ENCODE results near the gene HAGHL.

Gene HAGHL

DNA sequence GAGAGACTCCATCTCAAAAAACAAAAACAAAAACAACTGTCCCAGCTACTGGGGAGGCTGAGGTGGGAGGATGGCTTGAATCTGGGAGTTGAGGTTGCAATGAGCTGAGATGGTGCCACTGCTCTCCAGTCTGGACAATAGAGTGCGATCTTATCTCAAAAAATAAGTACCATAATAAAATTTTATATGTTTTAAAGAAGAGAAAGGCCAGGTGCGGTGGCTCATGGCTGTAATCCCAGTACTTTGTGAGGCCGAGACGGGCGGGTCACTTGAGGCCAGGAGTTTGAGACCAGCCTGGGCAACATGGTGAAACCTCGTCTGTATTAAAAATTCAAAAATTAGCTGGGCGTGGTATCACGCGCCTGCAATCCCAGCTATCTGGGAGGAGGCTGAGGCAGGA, 49.9 kb downstream of the HAGHL start:
- DNase-seq: no peak

DNA sequence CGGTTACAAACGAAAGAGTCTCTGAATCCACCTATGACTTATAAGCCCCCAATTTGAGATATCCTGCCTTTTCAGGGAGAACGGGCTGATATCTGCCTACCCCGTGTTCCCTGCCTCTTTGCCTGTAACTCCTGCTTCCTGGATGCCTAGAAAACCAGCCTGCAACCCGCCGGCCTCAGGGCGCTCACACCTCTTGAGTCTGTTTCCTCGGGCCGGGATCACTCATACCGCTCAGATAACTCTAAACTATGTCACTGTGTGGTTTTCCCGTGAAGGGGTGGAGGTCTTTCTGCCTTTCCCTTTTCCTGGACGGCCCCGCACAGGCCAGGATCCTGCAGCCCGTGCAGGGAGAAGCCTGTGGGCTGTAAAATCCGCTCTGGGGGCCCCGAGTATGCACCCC, 50.9 kb downstream of the HAGHL start:
- DNase-seq: no peak

DNA sequence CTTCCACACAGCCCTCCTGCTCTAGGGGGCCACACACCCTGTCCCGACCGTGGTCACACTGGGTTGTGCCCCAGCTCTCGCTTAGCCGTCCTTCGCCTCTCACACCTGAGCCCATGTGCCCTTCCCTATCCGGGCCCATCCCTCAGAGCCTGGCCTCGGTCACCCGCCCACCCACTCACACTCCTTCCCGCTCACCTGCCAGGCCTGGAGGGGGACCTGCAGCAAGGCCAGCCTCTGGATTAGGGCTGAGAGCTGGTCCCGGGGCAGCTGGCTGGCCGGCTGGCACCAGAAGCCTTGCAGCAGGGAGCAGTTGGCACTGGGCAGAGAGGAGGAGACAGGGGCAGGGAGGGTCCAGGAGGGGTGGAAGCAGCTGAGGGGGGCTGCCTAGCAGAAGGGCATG, 51.5 kb downstream of the HAGHL start:
- DNase-seq: no peak

DNA sequence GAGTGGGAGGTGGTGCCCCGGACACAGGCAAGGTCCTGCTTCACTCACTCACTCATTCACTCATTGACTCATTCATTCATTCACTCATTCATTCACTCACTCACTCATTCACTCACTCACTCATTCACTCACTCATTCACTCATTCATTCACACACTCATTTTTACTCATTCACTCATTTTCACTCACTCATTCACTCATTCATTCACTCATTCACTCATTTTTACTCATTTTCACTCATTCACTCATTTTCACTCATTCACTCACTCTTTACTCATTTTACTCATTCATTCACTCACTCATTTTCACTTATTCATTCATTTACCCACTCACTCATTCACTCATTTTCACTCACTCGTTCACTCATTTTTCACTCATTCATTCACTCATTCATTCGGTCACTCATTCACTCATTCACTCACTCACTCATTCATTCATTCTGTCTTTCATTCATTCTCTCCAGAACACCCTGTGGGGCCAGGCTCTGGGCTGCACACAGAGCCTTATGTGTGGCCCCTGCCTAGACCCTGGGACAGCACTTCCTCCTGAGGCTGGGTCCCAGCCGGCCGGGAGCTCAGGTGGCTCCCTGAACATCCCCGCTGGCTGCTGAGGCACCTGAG, 52.1 kb downstream of the HAGHL start:
- DNase-seq: no peak

All from right hindlimb (tissue), 1 donor.